ENCODE results near the gene DNM3. TPM values are rescaled to one million over a fixed set of nuclear protein-coding genes. Genes with fewer than 3 reads are reported as not detected.

The DNM3 gene
- total RNA-seq, 1 experiment from 2014 or later = 0.11 TPM

DNA sequence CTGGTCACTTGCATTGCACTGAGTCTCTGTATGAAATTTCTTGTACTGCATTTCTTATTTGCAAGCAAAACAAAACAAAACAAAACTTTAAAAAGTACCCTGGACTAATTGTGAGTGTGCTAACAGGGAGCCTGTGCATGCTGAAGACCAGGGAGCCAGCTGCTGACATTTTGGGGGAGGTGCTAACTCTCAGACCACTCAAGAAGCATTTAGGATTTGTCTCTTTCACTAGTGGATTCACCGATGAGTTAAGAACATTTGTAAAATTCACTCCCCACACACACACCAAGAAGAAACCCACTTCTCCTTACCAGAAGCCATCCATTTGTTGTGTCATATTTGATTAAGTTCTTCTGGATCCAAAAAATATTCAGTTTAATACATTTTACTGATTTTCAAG is 483.5 kb downstream of the DNM3 start:
- Histone ChIP-seq H3K4me1 (peaks cover 4% of the 10 kb centered on the region; the same call in 1 of the 2 replicates), H3K9me3 (no peaks in the 10 kb centered on the region), H3K27me3 (replicated peaks; ENCODE audit: control insufficient read depth, insufficient read depth, low read length) (no peaks in the 10 kb centered on the region), H3K4me3 (ENCODE audit: low read depth, low read length) (no peak overlapping the region), H3K36me3 (ENCODE audit: control insufficient read depth, insufficient read depth, low read length) (no peaks in the 10 kb centered on the region)
- Mint-ChIP-seq H3K9me3 (ENCODE audit: unreplicated experiment) (no peaks in the 10 kb centered on the region), H3K27me3 (ENCODE audit: insufficient read depth, unreplicated experiment) (no peaks in the 10 kb centered on the region), H3K4me1 (ENCODE audit: low read depth, unreplicated experiment) (no peaks in the 10 kb centered on the region), H3K4me3 (ENCODE audit: unreplicated experiment) (no peak overlapping the region), H3K27ac (ENCODE audit: unreplicated experiment) (no peak overlapping the region), H3K36me3 (ENCODE audit: insufficient read depth, unreplicated experiment) (no peaks in the 10 kb centered on the region)
- no peak for TF ChIP-seq CTCF (IDR thresholded peaks at IDR 0.05; ENCODE audit: insufficient read depth in 1 of 2, low read depth in 1 of 2, low read length in 1 of 2, severe bottlenecking in 1 of 2, unreplicated experiment in 1 of 2)
- intact Hi-C loops (cut with micrococcal nuclease; ENCODE audit: unreplicated experiment) = no loop called here
- no peak for DNase-seq
- POLR2A ChIA-PET = no interaction called here
- no TSS peak for BruUV-seq (replicated peaks)
- CTCF ChIA-PET = no interaction called here

DNA sequence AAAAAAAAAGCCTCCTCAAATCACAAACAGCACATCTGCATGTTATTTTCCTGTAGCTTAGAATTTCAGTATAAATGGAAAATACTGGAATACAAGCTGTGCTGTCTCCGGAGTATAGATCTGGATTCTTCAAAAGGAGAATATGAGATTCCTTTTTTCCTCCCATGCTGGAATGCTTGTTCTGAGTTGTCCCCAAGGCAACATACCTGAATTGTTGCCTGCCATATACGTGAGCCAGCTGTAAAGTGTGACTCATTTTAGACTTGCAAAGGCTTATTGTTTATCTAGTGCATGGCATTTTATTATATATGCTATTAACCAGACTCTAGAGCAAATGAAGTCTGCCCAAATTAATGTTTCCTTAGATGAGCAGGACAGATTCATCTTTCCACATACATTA is 484.2 kb downstream of the DNM3 start:
- peaks cover 4% of the 10 kb centered on the region; the same call in 1 of the 2 replicates for H3K4me1 ChIP-seq
- no TSS peak for BruUV-seq (replicated peaks)
- no peaks in the 10 kb centered on the region for H3K4me1 Mint-ChIP-seq (ENCODE audit: low read depth, unreplicated experiment)
- POLR2A ChIA-PET = no interaction called here
- H3K36me3 ChIP-seq (ENCODE audit: control insufficient read depth, insufficient read depth, low read length) = no peaks in the 10 kb centered on the region
- no peaks in the 10 kb centered on the region for H3K27me3 ChIP-seq (replicated peaks; ENCODE audit: control insufficient read depth, insufficient read depth, low read length)
- no peaks in the 10 kb centered on the region for H3K36me3 Mint-ChIP-seq (ENCODE audit: insufficient read depth, unreplicated experiment)
- no peak for TF ChIP-seq CTCF (IDR thresholded peaks at IDR 0.05; ENCODE audit: insufficient read depth in 1 of 2, low read depth in 1 of 2, low read length in 1 of 2, severe bottlenecking in 1 of 2, unreplicated experiment in 1 of 2)
- DNase-seq = peak in 1 of 2 experiments; percentile 10
- H3K27me3 Mint-ChIP-seq (ENCODE audit: insufficient read depth, unreplicated experiment) = no peaks in the 10 kb centered on the region
- CTCF ChIA-PET = no interaction called here
- H3K27ac Mint-ChIP-seq (ENCODE audit: unreplicated experiment) = no peak overlapping the region
- H3K4me3 Mint-ChIP-seq (ENCODE audit: unreplicated experiment) = no peak overlapping the region
- intact Hi-C loops (cut with micrococcal nuclease; ENCODE audit: unreplicated experiment) = no loop called here
- H3K4me3 ChIP-seq (ENCODE audit: low read depth, low read length) = no peak overlapping the region
- H3K9me3 ChIP-seq = no peaks in the 10 kb centered on the region
- no peaks in the 10 kb centered on the region for H3K9me3 Mint-ChIP-seq (ENCODE audit: unreplicated experiment)

GRCh38 chr1:172326136-172326535 is 484.8 kb downstream of the DNM3 start:
- H3K4me3 Mint-ChIP-seq (ENCODE audit: unreplicated experiment) = no peak overlapping the region
- Histone ChIP-seq H3K36me3 (ENCODE audit: control insufficient read depth, insufficient read depth, low read length) (no peaks in the 10 kb centered on the region), H3K27me3 (replicated peaks; ENCODE audit: control insufficient read depth, insufficient read depth, low read length) (no peaks in the 10 kb centered on the region), H3K4me3 (ENCODE audit: low read depth, low read length) (no peak overlapping the region), H3K4me1 (peaks cover 4% of the 10 kb centered on the region; the same call in 1 of the 2 replicates), H3K9me3 (no peaks in the 10 kb centered on the region)
- BruUV-seq (replicated peaks) = no TSS peak
- no peaks in the 10 kb centered on the region for H3K36me3 Mint-ChIP-seq (ENCODE audit: insufficient read depth, unreplicated experiment)
- ChIA-PET CTCF (no interaction called here), POLR2A (no interaction called here)
- H3K27ac Mint-ChIP-seq (ENCODE audit: unreplicated experiment) = no peak overlapping the region
- no peaks in the 10 kb centered on the region for H3K9me3 Mint-ChIP-seq (ENCODE audit: unreplicated experiment)
- no peak for DNase-seq
- no peaks in the 10 kb centered on the region for H3K4me1 Mint-ChIP-seq (ENCODE audit: low read depth, unreplicated experiment)
- H3K27me3 Mint-ChIP-seq (ENCODE audit: insufficient read depth, unreplicated experiment) = no peaks in the 10 kb centered on the region
- intact Hi-C loops (cut with micrococcal nuclease; ENCODE audit: unreplicated experiment) = no loop called here
- no peak for TF ChIP-seq CTCF (IDR thresholded peaks at IDR 0.05; ENCODE audit: insufficient read depth in 1 of 2, low read depth in 1 of 2, low read length in 1 of 2, severe bottlenecking in 1 of 2, unreplicated experiment in 1 of 2)

Data from Caco-2 (cell line).